ENCODE data around the gene DDHD1.
"Not testable (repeated sequence)": the region's sequence is repeated elsewhere in the genome, so short reads cannot be mapped to it uniquely, and the experiment has no call there.

The DDHD1 gene

GRCh38 chr14:53152184-53152886 is 788 bp downstream of the DDHD1 start:
- peak; percentile 71 for DNase-seq (ENCODE audit: low read depth, low spot score)

- peak; percentile 74 for DNase-seq (ENCODE audit: low read depth, low spot score)
Measured at GRCh38 chr14:53151523-53152183, 1.5 kb downstream of the DDHD1 start.

- no peak for DNase-seq (ENCODE audit: low read depth, low spot score)
Measured at GRCh38 chr14:53149668-53150316, 3.3 kb downstream of the DDHD1 start.

GRCh38 chr14:53148671-53149070 is 4.5 kb downstream of the DDHD1 start:
- peak; percentile 15 for DNase-seq (ENCODE audit: low read depth, low spot score)

- no peak for DNase-seq (ENCODE audit: low read depth, low spot score)
Measured at GRCh38 chr14:53147893-53148292, 5.2 kb downstream of the DDHD1 start.

- no peak for DNase-seq (ENCODE audit: low read depth, low spot score)
Measured at GRCh38 chr14:53147208-53147607, 5.9 kb downstream of the DDHD1 start.

GRCh38 chr14:53146739-53147138 is 6.4 kb downstream of the DDHD1 start:
- DNase-seq (ENCODE audit: low read depth, low spot score), result no peak

- DNase-seq (ENCODE audit: low read depth, low spot score), result no peak
Measured at GRCh38 chr14:53144244-53144643, 8.9 kb downstream of the DDHD1 start.

GRCh38 chr14:53140585-53140984 is 12.5 kb downstream of the DDHD1 start:
- no peak for DNase-seq (ENCODE audit: low read depth, low spot score)

GRCh38 chr14:53137568-53138203 is 15.4 kb downstream of the DDHD1 start:
- DNase-seq (ENCODE audit: low read depth, low spot score), result no peak

- DNase-seq (ENCODE audit: low read depth, low spot score), result not testable (repeated sequence)
Measured at GRCh38 chr14:53130491-53130890, 22.6 kb downstream of the DDHD1 start.

- no peak for DNase-seq (ENCODE audit: low read depth, low spot score)
Measured at GRCh38 chr14:53128303-53129028, 24.7 kb downstream of the DDHD1 start.

GRCh38 chr14:53127832-53128231 is 25.3 kb downstream of the DDHD1 start:
- DNase-seq (ENCODE audit: low read depth, low spot score), result no peak

- DNase-seq (ENCODE audit: low read depth, low spot score), result no peak
Measured at GRCh38 chr14:53127151-53127550, 26.0 kb downstream of the DDHD1 start.

- DNase-seq (ENCODE audit: low read depth, low spot score), result no peak
Measured at GRCh38 chr14:53126731-53127130, 26.4 kb downstream of the DDHD1 start.

- no peak for DNase-seq (ENCODE audit: low read depth, low spot score)
Measured at GRCh38 chr14:53124786-53125185, 28.3 kb downstream of the DDHD1 start.

- not testable (repeated sequence) for DNase-seq (ENCODE audit: low read depth, low spot score)
Measured at GRCh38 chr14:53121419-53121818, 31.7 kb downstream of the DDHD1 start.

GRCh38 chr14:53117479-53117878 is 35.6 kb downstream of the DDHD1 start:
- DNase-seq (ENCODE audit: low read depth, low spot score), result not testable (repeated sequence)

GRCh38 chr14:53113989-53114388 is 39.1 kb downstream of the DDHD1 start:
- DNase-seq (ENCODE audit: low read depth, low spot score), result no peak

GRCh38 chr14:53110096-53110495 is 43.0 kb downstream of the DDHD1 start:
- no peak for DNase-seq (ENCODE audit: low read depth, low spot score)
